Esophagus muscularis mucosa (tissue), 4 donors: ENCODE results near the gene BFSP2. TPM values are rescaled to one million over a fixed set of nuclear protein-coding genes. Genes with fewer than 3 reads are reported as not detected.

Experiments
- DNase-seq: peaks from one replicate; pipeline ENCODE4 v3.0.0-alpha.2; 2017; ENCODE audit errors: extremely low spot score
- H3K27ac ChIP-seq, 4 donors: fragments of 200-600 bp; sonication (generic); replicated peaks in 1 of 4; 1 replicate in 3 of 4; 2 replicates in 1 of 4; pipeline ENCODE4 v1.5.1; 2016 to 2019; ENCODE audit warnings: mild to moderate bottlenecking in 1 of 4
- H3K27me3 ChIP-seq, 4 donors: fragments of 200-600 bp; sonication (generic); one replicate each; pipeline versions ENCODE4 v1.5.1 to v1.6.0; 2016 to 2019
- H3K36me3 ChIP-seq, 4 donors: fragments of 200-600 bp; sonication (generic); one replicate each; pipeline ENCODE4 v1.5.1; 2016 to 2019
- H3K4me1 ChIP-seq, 4 donors: fragments of 200-600 bp; sonication (generic); one replicate each; pipeline ENCODE4 v1.5.1; 2016 to 2019
- H3K4me3 ChIP-seq, 4 donors: fragments of 200-600 bp; sonication (generic); 1 replicate in 2 of 4; 2 replicates in 2 of 4; pipeline ENCODE4 v1.5.1; 2016 to 2019; ENCODE audit warnings: mild to moderate bottlenecking in 4 of 4, moderate library complexity in 1 of 4
- H3K9me3 ChIP-seq, 4 donors: fragments of 200-600 bp; sonication (generic); 1 replicate in 3 of 4; 2 replicates in 1 of 4; pipeline ENCODE4 v1.5.1; 2016 to 2019
- CTCF ChIP-seq, 3 experiments: fragments of 200-600 bp in 2 of 3; fragments of 450-650 bp in 1 of 3; sonication (generic) in 2 of 3; IDR thresholded peaks; one replicate each; pipeline ENCODE4 v1.5.1; 2017 to 2019; ENCODE audit warnings: antibody characterized with exemption in 3 of 3, mild to moderate bottlenecking in 2 of 3, moderate library complexity in 1 of 3
- EP300 ChIP-seq: sonication (generic); formaldehyde crosslinking; IDR thresholded peaks from one replicate; pipeline ENCODE4 v1.6.1; 2017; ENCODE audit warnings: antibody characterized with exemption
- POLR2A ChIP-seq: fragments of 450-650 bp; IDR thresholded peaks from one replicate; pipeline ENCODE4 v1.6.1; 2017; ENCODE audit warnings: antibody characterized with exemption, moderate library complexity, mild to moderate bottlenecking, low read depth
- POLR2AphosphoS5 ChIP-seq, 2 donors: sonication (generic); formaldehyde crosslinking; IDR thresholded peaks; one replicate each; pipeline ENCODE4 v1.6.1; 2017; ENCODE audit warnings: antibody characterized with exemption in 2 of 2
- WGBS: methylation state at CpG from one replicate; pipeline ENCODE4 v1.1.5; 2018; 5-methylcytosine and 5-hydroxymethylcytosine counted together
- intact Hi-C: fragments of 100-400 bp; cut with DNase I; formaldehyde crosslinking; loops from one replicate; pipeline ENCODE4 v1.15.1; 2023
- total RNA-seq, 4 donors: library from RNA; depleted of rRNA; stranded (reverse); fragments of >200 nt; gene quantifications; one replicate each; pipeline versions ENCODE4 v1.1.0 to v1.2.1, GENCODE V29; 2016

The BFSP2 gene
- total RNA-seq, 4 donors from 2014 or later, result not detected

DNA sequence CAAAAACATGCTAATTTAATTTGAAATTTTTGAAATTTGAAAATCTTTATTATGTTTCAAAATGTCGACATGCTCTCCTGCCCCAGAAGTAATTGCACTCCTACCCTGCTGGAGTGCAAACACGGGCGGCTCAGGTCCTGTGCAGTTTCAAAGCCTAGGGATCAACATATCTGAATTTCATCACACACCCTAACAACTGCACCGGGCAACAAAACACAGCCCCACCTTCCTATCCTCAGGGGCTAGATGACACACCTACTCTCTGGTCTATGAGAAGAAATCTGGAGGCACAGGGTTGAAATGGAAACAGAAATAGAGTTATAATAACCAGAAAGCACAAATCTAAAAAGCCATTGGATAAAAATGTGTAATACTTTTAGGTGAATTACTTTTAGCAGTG is 61.4 kb downstream of the BFSP2 start:
- Histone ChIP-seq H3K36me3 (no peaks in the 10 kb centered on the region), H3K4me3 (no peak overlapping the region), H3K27me3 (no peaks in the 10 kb centered on the region), H3K4me1 (peaks cover 11 to 23% (median 16%) of the 10 kb centered on the region in 4 donors), H3K27ac (no peak overlapping the region), H3K9me3 (no peaks in the 10 kb centered on the region)
- no peak for DNase-seq
- TF ChIP-seq EP300, result no peak
- intact Hi-C loops, result loop anchor here (10.0 kb wide), 1 partner anchor 114 kb away; the partner anchor contains the start of gene CDV3
- 67% methylated on average over 4 of the region's 4 CpGs for WGBS

- TF ChIP-seq POLR2A (no peak), POLR2AphosphoS5 (IDR thresholded peaks at IDR 0.05) (no peak), CTCF (IDR thresholded peaks at IDR 0.05) (no peak), EP300 (no peak)
- peaks cover 11 to 30% (median 23%) of the 10 kb centered on the region in 4 donors for H3K4me1 ChIP-seq
- no peak overlapping the region for H3K27ac ChIP-seq
- no peak overlapping the region for H3K4me3 ChIP-seq
- no peaks in the 10 kb centered on the region for H3K36me3 ChIP-seq
- WGBS, result 77% methylated on average over 8 of the region's 8 CpGs
- no peaks in the 10 kb centered on the region for H3K9me3 ChIP-seq
- no peak for DNase-seq
- H3K27me3 ChIP-seq, result no peaks in the 10 kb centered on the region
- intact Hi-C loops, result loop anchor here (10.0 kb wide), 1 partner anchor 111 kb away; the partner anchor contains the start of gene CDV3
Measured at GRCh38 chr3:133463347-133463860, 63.5 kb downstream of the BFSP2 start.

GRCh38 chr3:133464573-133464972 is 64.7 kb downstream of the BFSP2 start:
- Histone ChIP-seq H3K27ac (no peak overlapping the region), H3K4me1 (peaks cover 6 to 22% (median 19%) of the 10 kb centered on the region in 4 donors), H3K36me3 (no peaks in the 10 kb centered on the region), H3K4me3 (no peak overlapping the region), H3K27me3 (no peaks in the 10 kb centered on the region), H3K9me3 (no peaks in the 10 kb centered on the region)
- intact Hi-C loops, result loop anchor here (10.0 kb wide), 1 partner anchor 110 kb away; the partner anchor contains the start of gene CDV3
- WGBS, result 94% methylated on average over 1 of the region's 1 CpG
- peak in 1 of 3 experiments; percentile 14 for TF ChIP-seq CTCF (IDR thresholded peaks at IDR 0.05)
- TF ChIP-seq POLR2A, result no peak
- no peak for DNase-seq

- H3K27me3 ChIP-seq, result no peaks in the 10 kb centered on the region
- H3K4me3 ChIP-seq, result no peak overlapping the region
- H3K4me1 ChIP-seq, result peaks cover 0 to 15% (median 6%) of the 10 kb centered on the region in 4 donors
- WGBS, result 65% methylated on average over 12 of the region's 12 CpGs
- intact Hi-C loops, result loop anchor here (10.0 kb wide), 1 partner anchor 108 kb away; the partner anchor contains the start of gene CDV3
- no peaks in the 10 kb centered on the region for H3K9me3 ChIP-seq
- H3K27ac ChIP-seq, result no peak overlapping the region
- H3K36me3 ChIP-seq, result no peaks in the 10 kb centered on the region
- DNase-seq, result no peak
- no peak for TF ChIP-seq EP300
- TF ChIP-seq POLR2A, result no peak
- TF ChIP-seq POLR2AphosphoS5 (IDR thresholded peaks at IDR 0.05), result no peak
- TF ChIP-seq CTCF (IDR thresholded peaks at IDR 0.05), result no peak
Measured at GRCh38 chr3:133466531-133467386, 66.9 kb downstream of the BFSP2 start.

DNA sequence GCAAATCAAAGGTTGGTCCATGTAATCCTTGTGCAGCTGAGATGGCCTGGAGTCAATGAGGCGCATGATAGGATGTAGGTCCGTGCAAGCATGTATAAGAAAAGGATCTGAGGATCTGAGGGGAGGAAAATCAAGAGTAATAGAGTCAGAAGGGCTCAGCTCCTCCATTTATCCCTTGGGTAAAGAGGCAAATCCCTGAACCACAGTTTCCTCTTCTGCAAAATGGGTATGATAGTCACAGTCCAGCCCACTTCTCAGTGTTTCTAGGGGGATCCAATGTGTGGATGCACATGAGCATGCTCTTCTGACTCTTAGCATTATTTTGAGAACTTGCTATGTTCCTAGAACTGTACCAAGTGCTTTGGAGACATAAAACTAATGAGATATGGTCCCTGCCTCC is 67.9 kb downstream of the BFSP2 start:
- H3K27ac ChIP-seq, result no peak overlapping the region
- H3K4me1 ChIP-seq, result peaks cover 0 to 24% (median 6%) of the 10 kb centered on the region in 4 donors
- DNase-seq, result no peak
- no peaks in the 10 kb centered on the region for H3K27me3 ChIP-seq
- TF ChIP-seq EP300 (no peak), POLR2A (no peak), CTCF (IDR thresholded peaks at IDR 0.05) (no peak), POLR2AphosphoS5 (IDR thresholded peaks at IDR 0.05) (no peak)
- 94% methylated on average over 2 of the region's 2 CpGs for WGBS
- H3K36me3 ChIP-seq, result no peaks in the 10 kb centered on the region
- no peak overlapping the region for H3K4me3 ChIP-seq
- no peaks in the 10 kb centered on the region for H3K9me3 ChIP-seq
- intact Hi-C loops, result loop anchor here (10.0 kb wide), 1 partner anchor 107 kb away; the partner anchor contains the start of gene CDV3
